Tibial nerve (tissue), 4 donors: ENCODE results near the gene MED13L. TPM values are rescaled to one million over a fixed set of nuclear protein-coding genes. Genes with fewer than 3 reads are reported as not detected.

Source experiments
- DNase-seq, 2 donors: peaks; one replicate each; pipeline ENCODE4 v3.0.0-alpha.2; 2019; ENCODE audit warnings: low spot score in 2 of 2
- H3K27ac ChIP-seq, 4 donors: fragments of 200-600 bp; sonication (generic) in 3 of 4; one replicate each; pipeline ENCODE4 v1.5.1; 2017 to 2019; ENCODE audit warnings: mild to moderate bottlenecking in 1 of 4
- H3K27me3 ChIP-seq, 2 donors: fragments of 200-600 bp; sonication (generic) in 1 of 2; one replicate each; pipeline versions ENCODE4 v1.5.1 to v1.6.0; 2017 to 2019
- H3K36me3 ChIP-seq, 3 donors: fragments of 200-600 bp; sonication (generic); one replicate each; pipeline ENCODE4 v1.5.1; 2018 to 2019
- H3K4me1 ChIP-seq, 4 donors: fragments of 200-600 bp; sonication (generic) in 3 of 4; one replicate each; pipeline ENCODE4 v1.5.1; 2017 to 2019
- H3K4me3 ChIP-seq, 4 donors: fragments of 200-600 bp; sonication (generic) in 3 of 4; one replicate each; pipeline ENCODE4 v1.5.1; 2017 to 2019; ENCODE audit warnings: mild to moderate bottlenecking in 1 of 4, moderate library complexity in 1 of 4
- H3K9me3 ChIP-seq, 4 donors: fragments of 200-600 bp; sonication (generic) in 3 of 4; one replicate each; pipeline ENCODE4 v1.5.1; 2017 to 2019
- EP300 ChIP-seq, 2 donors: sonication (generic); formaldehyde crosslinking; IDR thresholded peaks; one replicate each; pipeline ENCODE4 v1.6.1; 2017; ENCODE audit warnings: antibody characterized with exemption in 2 of 2, mild to moderate bottlenecking in 1 of 2
- POLR2A ChIP-seq, 2 donors: fragments of 450-650 bp; IDR thresholded peaks; one replicate each; pipeline ENCODE4 v1.6.1; 2017; ENCODE audit warnings: antibody characterized with exemption in 2 of 2, mild to moderate bottlenecking in 2 of 2, moderate library complexity in 2 of 2
- WGBS, 2 donors: methylation state at CpG; one replicate each; pipeline ENCODE4 v1.1.5; 2018; 5-methylcytosine and 5-hydroxymethylcytosine counted together
- total RNA-seq, 4 donors: library from RNA; depleted of rRNA; stranded (reverse); fragments of >200 nt; gene quantifications; one replicate each; pipeline ENCODE4 v1.1.0, GENCODE V29; 2016
- TF ChIP-seq, protein P1 (sequence below), 5 experiments: fragments of 200-600 bp in 3 of 5; fragments of 450-650 bp in 2 of 5; sonication (generic) in 3 of 5; IDR thresholded peaks; one replicate each; pipeline ENCODE4 v1.5.1; 2016 to 2019; ENCODE audit warnings: antibody characterized with exemption in 5 of 5, mild to moderate bottlenecking in 3 of 5, moderate library complexity in 2 of 5

MED13L gene
- total RNA-seq, 4 donors from 2014 or later, result 138 to 234 (median 218) TPM

DNA sequence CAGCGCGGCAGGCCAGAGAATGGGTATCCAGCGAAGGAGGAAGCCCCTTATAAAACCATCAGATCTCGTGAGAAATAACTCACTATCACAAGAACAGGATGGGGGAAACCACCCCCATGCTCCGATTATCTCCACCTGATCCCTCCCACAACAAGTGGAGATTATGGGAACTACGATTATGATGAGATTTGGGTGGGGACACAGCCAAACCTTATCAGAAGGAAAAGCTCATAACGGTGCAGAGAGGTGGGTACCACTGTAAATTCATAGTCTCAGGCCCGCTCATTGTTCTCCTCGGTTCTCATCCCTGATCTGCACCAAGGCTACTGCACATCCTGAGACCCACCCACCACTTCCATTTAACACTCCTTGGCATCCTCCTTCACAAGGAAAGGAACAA, 326.5 kb downstream of the MED13L start:
- H3K9me3 ChIP-seq, result no peaks in the 10 kb centered on the region
- no peak for TF ChIP-seq POLR2A (IDR thresholded peaks at IDR 0.05)
- TF ChIP-seq EP300 (IDR thresholded peaks at IDR 0.05), result no peak
- H3K27me3 ChIP-seq, result no peaks in the 10 kb centered on the region
- DNase-seq, result no peak
- no peak overlapping the region for H3K4me3 ChIP-seq
- peaks cover 0 to 33% (median 0%) of the 10 kb centered on the region in 3 donors for H3K36me3 ChIP-seq
- 95 to 96% methylated on average over 9 of the region's 9 CpGs for WGBS, 2 donors
- H3K27ac ChIP-seq, result no peak overlapping the region
- peaks cover 0 to 8% (median 2%) of the 10 kb centered on the region in 4 donors for H3K4me1 ChIP-seq

DNA sequence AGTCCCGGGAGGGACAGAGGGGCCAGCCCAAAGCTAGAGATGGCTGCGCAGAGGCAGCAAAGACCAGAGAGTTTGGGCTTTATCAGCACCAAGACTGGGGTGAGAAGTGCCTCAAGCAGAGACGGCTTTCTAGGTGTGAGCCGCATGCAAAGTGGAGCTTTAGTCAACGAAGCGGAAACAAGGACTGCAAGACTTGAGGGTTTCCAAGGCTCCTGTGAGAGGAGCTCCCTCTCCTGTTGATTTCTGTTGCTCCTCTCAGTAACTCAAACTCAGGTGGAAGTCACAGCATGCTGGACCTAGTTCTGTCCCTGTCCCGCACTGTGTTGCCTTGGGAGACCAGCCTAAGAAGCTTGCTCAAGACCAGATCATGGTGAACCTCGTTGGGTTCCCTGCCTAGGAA, 327.8 kb downstream of the MED13L start:
- H3K36me3 ChIP-seq, result peaks cover 0 to 33% (median 0%) of the 10 kb centered on the region in 3 donors
- 90 to 93% methylated on average over 8 of the region's 8 CpGs for WGBS, 2 donors
- H3K4me3 ChIP-seq, result no peak overlapping the region
- H3K9me3 ChIP-seq, result no peaks in the 10 kb centered on the region
- H3K27me3 ChIP-seq, result no peaks in the 10 kb centered on the region
- TF ChIP-seq, protein P1, sequence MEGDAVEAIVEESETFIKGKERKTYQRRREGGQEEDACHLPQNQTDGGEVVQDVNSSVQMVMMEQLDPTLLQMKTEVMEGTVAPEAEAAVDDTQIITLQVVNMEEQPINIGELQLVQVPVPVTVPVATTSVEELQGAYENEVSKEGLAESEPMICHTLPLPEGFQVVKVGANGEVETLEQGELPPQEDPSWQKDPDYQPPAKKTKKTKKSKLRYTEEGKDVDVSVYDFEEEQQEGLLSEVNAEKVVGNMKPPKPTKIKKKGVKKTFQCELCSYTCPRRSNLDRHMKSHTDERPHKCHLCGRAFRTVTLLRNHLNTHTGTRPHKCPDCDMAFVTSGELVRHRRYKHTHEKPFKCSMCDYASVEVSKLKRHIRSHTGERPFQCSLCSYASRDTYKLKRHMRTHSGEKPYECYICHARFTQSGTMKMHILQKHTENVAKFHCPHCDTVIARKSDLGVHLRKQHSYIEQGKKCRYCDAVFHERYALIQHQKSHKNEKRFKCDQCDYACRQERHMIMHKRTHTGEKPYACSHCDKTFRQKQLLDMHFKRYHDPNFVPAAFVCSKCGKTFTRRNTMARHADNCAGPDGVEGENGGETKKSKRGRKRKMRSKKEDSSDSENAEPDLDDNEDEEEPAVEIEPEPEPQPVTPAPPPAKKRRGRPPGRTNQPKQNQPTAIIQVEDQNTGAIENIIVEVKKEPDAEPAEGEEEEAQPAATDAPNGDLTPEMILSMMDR (IDR thresholded peaks at IDR 0.05), result no peak
- no peak for TF ChIP-seq EP300 (IDR thresholded peaks at IDR 0.05)
- TF ChIP-seq POLR2A (IDR thresholded peaks at IDR 0.05), result no peak
- peaks cover 0 to 8% (median 2%) of the 10 kb centered on the region in 4 donors for H3K4me1 ChIP-seq
- DNase-seq, result no peak
- H3K27ac ChIP-seq, result no peak overlapping the region

DNA sequence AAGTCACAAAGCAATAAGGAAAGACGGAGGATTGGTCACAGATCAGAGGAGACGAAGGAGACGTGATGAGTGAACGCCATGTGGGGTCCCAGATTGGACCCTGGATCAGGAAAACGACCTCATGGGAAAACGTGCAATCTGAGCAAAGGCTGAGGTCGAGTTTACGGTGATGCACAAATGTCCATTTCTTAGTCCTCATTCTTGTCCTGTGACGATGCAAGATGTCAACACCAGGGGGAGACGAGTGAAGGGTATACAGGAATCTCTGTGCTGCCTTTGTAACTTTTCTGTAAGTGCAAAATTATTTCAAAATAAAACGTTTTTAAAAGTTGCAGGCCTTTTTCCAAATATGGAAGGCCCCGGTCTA, 329.8 kb downstream of the MED13L start:
- H3K27me3 ChIP-seq, result no peaks in the 10 kb centered on the region
- no peaks in the 10 kb centered on the region for H3K9me3 ChIP-seq
- H3K27ac ChIP-seq, result no peak overlapping the region
- H3K36me3 ChIP-seq, result peaks cover 0 to 32% (median 0%) of the 10 kb centered on the region in 3 donors
- H3K4me1 ChIP-seq, result peaks cover 0 to 5% (median 0%) of the 10 kb centered on the region in 4 donors
- TF ChIP-seq POLR2A (IDR thresholded peaks at IDR 0.05) (no peak), EP300 (IDR thresholded peaks at IDR 0.05) (no peak)
- TF ChIP-seq, protein P1 (IDR thresholded peaks at IDR 0.05), result no peak
- 75 to 79% methylated on average over 12 of the region's 12 CpGs for WGBS, 2 donors
- no peak for DNase-seq
- no peak overlapping the region for H3K4me3 ChIP-seq

DNA sequence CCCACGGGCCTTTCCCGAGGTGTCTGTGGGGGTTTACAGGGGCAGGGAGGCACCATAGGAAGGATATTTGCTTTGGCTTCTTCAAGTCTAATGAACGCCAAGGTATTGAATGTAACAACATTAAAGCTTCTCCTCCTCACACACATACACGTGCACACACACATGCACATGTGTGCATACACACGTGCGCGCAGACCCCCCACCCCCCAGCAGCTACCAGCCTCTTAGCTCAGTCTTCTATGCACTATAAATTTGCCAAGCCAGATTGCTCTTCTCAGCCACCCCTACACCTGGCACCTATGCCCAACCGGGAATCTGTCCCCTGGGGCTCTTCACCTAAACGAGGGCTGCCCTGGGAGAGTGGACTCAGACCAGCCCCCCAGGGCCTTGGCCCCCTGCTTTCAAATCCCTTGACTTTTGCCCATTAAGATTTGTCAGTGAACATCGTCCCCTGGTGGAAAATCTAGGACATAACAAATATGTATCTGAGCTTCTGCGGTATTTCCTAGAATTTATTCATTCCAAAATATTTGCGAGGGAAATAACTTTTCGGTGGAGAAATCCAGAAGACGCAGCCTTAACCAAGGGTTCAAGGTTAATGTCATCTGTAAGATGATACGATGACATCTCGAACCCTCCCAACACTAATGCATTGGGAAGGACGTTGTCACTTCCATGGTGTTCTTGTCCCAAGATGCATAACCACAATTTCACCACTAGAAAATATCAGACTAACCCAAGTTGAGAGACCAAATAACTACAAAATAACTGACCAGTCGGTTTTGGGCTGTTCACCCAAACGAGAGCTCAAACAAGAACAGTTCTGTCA, 330.4 kb downstream of the MED13L start:
- Histone ChIP-seq H3K27ac (no peak overlapping the region), H3K9me3 (no peaks in the 10 kb centered on the region), H3K4me3 (no peak overlapping the region), H3K36me3 (peaks cover 0 to 26% (median 0%) of the 10 kb centered on the region in 3 donors), H3K4me1 (peaks cover 0 to 5% (median 0%) of the 10 kb centered on the region in 4 donors), H3K27me3 (no peaks in the 10 kb centered on the region)
- DNase-seq, result no peak
- WGBS, 2 donors, result 82 to 83% methylated on average over 19 of the region's 19 CpGs
- TF ChIP-seq EP300 (IDR thresholded peaks at IDR 0.05), result no peak
- TF ChIP-seq, protein P1 (IDR thresholded peaks at IDR 0.05), result peak in 2 of 5 experiments; percentile 11 to 13

DNA sequence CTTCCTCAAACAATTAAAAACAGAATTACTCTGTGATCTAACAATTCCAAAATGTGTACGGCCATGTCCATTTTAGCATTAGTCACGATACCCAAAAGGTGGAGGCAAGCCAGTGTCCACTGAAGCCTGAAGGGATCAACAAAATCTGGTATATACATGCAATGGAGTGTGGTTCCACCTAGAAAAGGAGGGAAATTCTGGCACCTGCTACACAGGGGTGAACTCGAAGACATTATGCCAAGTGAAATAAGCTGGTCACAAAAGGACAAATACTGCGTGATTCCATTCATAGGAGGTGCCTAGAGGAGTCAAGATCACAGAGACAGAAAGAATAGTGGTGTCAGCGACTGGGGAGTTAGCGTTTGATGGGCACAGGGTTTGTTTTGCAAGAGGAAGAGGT, 331.4 kb downstream of the MED13L start:
- TF ChIP-seq EP300 (IDR thresholded peaks at IDR 0.05) (no peak), POLR2A (IDR thresholded peaks at IDR 0.05) (no peak)
- TF ChIP-seq, protein P1 (IDR thresholded peaks at IDR 0.05), result no peak
- WGBS, 2 donors, result 90 to 93% methylated on average over 6 of the region's 6 CpGs
- no peak overlapping the region for H3K27ac ChIP-seq

More for the DNA sequence above, 331.4 kb downstream of the MED13L start:
- H3K27me3 ChIP-seq, result no peaks in the 10 kb centered on the region
- peaks cover 0 to 5% (median 0%) of the 10 kb centered on the region in 4 donors for H3K4me1 ChIP-seq
- H3K9me3 ChIP-seq, result no peaks in the 10 kb centered on the region
- no peak for DNase-seq
- peaks cover 0 to 21% (median 0%) of the 10 kb centered on the region in 3 donors for H3K36me3 ChIP-seq
- no peak overlapping the region for H3K4me3 ChIP-seq
